GM21528 (cell line): ENCODE measurements around the gene ANKRD30B.
"Not testable (repeated sequence)": the region's sequence is repeated elsewhere in the genome, so short reads cannot be mapped to it uniquely, and the experiment has no call there.

ENCODE experiments used
- ATAC-seq: cut with Tn5 transposase; IDR thresholded peaks from one replicate; pipeline ENCODE4 v1.9.1; 2021; ENCODE audit warnings: mild to moderate bottlenecking, moderate library complexity; ENCODE audit not compliant: unreplicated experiment, low FRiP score

ANKRD30B gene

DNA sequence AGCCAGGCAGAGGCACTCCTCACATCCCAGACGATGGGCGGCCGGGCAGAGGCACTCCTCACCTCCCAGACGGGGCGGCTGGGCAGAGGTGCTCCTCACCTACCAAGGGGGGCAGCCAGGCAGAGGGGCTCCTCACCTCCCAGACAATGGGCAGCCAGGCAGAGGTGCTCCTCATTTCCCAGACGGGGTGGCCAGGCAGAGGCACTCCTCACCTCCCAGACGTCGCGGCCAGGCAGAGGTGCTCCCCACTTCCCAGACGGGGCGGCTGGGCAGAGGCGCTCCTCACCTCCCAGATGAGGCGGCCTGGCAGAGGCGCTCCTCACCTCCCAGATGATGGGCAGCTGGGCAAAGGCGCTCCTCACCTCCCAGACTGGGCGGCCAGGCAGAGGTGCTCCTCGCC is 107.7 kb downstream of the ANKRD30B start:
- ATAC-seq = not testable (repeated sequence)

DNA sequence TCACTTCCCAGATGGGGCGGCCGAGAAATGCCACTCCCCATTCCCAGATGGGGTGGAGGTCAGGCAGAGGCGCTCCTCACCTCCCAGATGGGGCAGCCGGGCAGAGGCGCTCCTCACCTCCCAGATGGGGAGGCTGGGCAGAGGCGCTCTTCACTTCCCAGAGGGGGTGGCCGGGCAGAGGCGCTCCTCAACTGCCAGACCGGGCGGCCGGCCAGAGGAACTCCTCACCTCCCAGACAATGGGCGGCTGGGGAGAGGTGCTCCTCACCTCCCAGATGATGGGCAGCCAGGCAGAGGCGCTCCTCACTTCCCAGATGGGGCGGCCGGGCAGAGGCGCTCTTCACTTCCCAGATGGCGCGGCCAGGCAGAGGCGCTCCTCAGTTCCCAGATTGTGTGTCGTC is 108.3 kb downstream of the ANKRD30B start:
- not testable (repeated sequence) for ATAC-seq

DNA sequence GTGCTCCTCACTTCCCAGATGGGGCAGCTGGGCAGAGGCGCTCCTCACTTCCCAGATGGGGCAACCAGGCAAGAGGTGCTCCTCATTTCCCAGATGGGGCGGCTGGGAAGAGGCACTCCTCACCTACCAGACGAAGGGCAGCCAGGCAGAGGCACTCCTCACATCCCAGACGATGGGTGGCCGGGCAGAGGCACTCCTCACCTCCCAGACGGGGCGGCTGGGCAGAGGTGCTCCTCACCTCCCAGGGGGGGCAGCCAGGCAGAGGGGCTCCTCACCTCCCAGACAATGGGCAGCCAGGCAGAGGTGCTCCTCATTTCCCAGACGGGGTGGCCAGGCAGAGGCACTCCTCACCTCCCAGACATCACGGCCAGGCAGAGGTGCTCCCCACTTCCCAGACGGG is 110.5 kb downstream of the ANKRD30B start:
- ATAC-seq = not testable (repeated sequence)

DNA sequence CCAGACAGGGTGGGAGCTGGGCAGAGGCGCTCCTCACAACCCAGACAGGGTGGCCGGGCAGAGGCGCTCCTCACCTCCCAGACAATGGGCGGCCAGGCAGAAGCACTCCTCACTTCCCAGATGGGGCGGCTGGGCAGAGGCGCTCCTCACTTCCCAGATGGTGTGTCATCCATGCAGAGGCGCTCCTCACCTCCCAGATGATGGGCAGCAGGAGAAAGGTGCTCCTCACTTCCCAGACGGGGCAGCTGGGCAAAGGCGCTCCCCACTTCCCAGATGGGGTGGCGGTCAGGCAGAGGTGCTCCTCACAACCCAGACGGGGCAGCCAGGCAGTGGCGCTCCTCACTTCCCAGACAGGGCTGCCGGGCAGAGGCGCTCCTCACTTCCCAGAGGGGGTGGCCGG is 112.0 kb downstream of the ANKRD30B start:
- ATAC-seq = not testable (repeated sequence)

DNA sequence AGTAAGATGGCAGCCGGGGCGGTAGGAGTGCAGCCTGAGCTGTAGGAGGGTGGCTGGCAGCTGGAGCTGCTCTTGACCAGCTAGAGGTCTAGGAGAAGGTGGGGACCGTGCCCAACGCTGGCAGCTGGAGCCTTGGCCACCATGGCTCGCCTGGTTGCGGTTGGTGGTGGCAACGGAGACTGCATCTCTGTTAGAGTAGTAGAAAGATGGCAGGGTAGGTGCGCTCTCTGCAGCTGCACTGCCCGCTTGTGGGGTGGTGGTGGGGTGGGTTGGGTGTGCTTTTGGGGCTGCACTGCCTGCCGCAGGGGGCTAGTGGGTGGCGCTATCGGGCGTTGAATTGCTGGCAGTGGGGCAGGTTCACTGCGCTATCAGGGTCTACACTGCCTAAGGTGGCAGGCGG is 118.5 kb downstream of the ANKRD30B start:
- not testable (repeated sequence) for ATAC-seq

DNA sequence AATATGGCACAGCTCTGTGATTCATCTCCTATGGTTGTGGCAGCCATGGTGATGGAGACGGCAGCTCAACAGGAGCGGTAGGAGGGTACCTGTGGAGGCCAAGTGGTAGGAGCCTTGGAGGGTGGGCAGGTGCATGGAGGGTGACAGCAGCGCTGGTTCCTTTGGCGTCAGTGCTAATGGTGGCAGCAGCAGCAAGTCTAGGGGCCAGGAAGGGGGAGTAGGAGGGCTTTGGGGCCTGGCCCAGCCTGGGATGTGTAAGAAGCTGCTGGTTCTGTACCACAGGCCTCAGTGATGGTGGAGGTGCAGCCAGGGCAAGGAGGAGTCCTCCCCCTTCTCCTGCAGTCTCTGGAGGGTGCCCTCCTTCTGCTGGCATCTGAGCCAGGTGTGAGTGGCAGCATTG is 120.0 kb downstream of the ANKRD30B start:
- not testable (repeated sequence) for ATAC-seq

DNA sequence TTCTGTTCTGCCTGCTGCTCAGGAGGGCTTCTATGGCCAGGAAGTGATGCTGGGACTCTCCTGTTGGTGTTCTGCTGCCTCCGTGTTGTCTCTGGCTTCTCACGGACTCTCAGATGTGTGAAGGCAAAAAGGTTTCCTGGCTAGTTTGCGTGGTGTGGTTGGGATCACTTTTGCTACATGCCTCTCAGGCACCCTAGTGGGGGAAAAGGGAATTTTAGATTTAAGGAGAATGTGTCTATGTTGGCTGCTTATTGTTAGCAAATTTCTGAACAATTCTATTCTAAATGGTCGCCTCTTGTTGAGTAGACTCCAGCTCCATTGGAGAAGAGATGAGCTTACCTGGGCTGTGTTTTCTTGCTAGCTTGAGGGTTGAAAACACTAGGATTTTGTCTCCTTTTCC is 120.9 kb downstream of the ANKRD30B start:
- ATAC-seq = not testable (repeated sequence)

DNA sequence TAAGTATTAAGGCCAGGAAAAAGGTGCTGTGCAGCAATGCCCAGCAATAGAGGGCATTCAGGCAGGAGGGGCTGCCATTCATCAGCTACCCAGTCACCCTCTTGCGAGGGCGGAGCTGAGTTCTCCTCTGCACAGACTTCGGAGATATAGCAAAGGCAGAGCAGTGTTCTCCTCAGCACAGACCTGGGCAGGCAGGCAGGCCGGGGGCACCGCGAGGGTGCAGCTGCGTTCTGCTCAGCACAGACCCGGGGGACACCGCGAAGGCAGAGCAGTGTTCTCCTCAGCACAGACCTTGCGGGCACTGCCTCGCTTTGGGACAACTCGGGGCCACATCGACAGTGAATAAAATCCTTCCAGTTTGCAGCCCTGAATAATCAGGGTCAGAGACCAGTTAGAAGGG is 130.9 kb downstream of the ANKRD30B start:
- ATAC-seq = not testable (repeated sequence)

DNA sequence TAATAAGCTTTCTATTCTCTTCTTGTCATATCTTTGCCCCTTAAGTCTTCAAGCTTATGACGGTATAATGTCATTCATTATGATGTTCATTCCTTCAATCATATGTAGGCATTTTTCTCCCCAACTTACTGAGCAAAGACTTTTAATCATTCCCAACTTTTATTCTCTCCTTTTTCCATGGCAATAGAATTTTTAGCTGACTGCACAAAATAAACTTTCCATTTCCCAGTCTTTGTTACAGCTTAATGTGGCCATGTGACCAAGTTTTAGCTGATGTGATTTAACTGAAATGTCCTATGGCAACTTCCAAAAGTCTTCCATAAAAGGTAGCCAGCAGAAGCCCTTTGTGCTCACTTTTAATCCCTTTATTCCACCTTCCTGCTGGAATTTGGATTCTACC is 152.5 kb downstream of the ANKRD30B start:
- ATAC-seq = no peak
